Activated CD4-positive, alpha-beta memory T cell treated with anti-CD3 and anti-CD28 coated beads, Interleukin-2, amount 10 ng/mL, durations not matched to agents 7 days and 5 days (primary cell): ENCODE measurements around the gene ZNF337. TPM values are rescaled to one million over a fixed set of nuclear protein-coding genes. Genes with fewer than 3 reads are reported as not detected.
"Not testable (repeated sequence)": the region's sequence is repeated elsewhere in the genome, so short reads cannot be mapped to it uniquely, and the experiment has no call there.

ENCODE experiments used
- CTCF ChIA-PET: fragments of 350-600 bp; sonication (Branson Sonifier 250); formaldehyde crosslinking; loops from one replicate; lab custom pipeline; 2021; ENCODE audit warnings: antibody characterized with exemption, inconsistent platforms; lab: Charles Lee
- POLR2A ChIA-PET: fragments of 350-600 bp; sonication (Branson Sonifier 250); formaldehyde crosslinking; loops from one replicate; lab custom pipeline; 2021; ENCODE audit warnings: antibody characterized with exemption; lab: Charles Lee
- DNase-seq: peaks from one replicate; pipeline ENCODE4 v3.0.0-alpha.2; 2020
- H3K27ac Mint-ChIP-seq: one replicate; pipeline ENCODE4 v1.8.0; 2021; ENCODE audit warnings: mild to moderate bottlenecking, mixed read lengths
- H3K27me3 Mint-ChIP-seq: one replicate; pipeline ENCODE4 v1.8.0; 2021; ENCODE audit warnings: mixed read lengths
- H3K36me3 Mint-ChIP-seq: one replicate; pipeline ENCODE4 v1.8.0; 2021; ENCODE audit warnings: low read depth, mixed read lengths
- H3K4me1 Mint-ChIP-seq: one replicate; pipeline ENCODE4 v1.8.0; 2021; ENCODE audit warnings: mixed read lengths
- H3K4me3 Mint-ChIP-seq: one replicate; pipeline ENCODE4 v1.8.0; 2021; ENCODE audit warnings: mild to moderate bottlenecking, mixed read lengths
- H3K9me3 Mint-ChIP-seq: one replicate; pipeline ENCODE4 v1.8.0; 2021; ENCODE audit warnings: mixed read lengths
- total RNA-seq, 2 experiments: library from RNA; stranded (reverse); gene quantifications; one replicate each; pipeline ENCODE4 v1.2.3, GENCODE V29; 2021

Gene ZNF337
- total RNA-seq, 2 experiments from 2014 or later = 16.6 to 17.1 TPM

DNA sequence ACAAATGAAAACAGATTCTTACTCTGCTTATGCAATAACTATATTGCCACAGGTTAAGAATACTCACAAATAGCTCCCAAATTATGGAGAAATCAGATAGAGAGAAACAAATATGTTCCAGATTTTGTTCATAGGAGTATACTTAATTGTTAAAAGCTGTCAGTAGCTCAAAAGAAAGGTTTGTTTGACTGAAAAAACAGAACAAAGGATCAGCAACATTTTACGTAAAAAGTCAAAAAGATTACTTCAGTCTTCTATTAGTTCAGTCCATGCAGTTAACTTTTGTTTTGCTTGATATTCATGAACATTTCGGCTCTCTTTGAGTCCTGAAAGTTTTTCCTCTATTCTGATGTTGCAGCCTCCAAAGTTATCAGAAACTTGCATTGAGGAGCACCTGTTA lies 59.4 kb downstream of the ZNF337 start:
- ChIA-PET POLR2A (no interaction called here), CTCF (no interaction called here)
- no peak overlapping the region for H3K27ac Mint-ChIP-seq
- no peak for DNase-seq
- H3K36me3 Mint-ChIP-seq = peaks cover 44% of the 10 kb centered on the region
- peaks cover 17% of the 10 kb centered on the region for H3K9me3 Mint-ChIP-seq
- H3K4me3 Mint-ChIP-seq = no peak overlapping the region
- peaks cover 4% of the 10 kb centered on the region for H3K4me1 Mint-ChIP-seq
- no peaks in the 10 kb centered on the region for H3K27me3 Mint-ChIP-seq

DNA sequence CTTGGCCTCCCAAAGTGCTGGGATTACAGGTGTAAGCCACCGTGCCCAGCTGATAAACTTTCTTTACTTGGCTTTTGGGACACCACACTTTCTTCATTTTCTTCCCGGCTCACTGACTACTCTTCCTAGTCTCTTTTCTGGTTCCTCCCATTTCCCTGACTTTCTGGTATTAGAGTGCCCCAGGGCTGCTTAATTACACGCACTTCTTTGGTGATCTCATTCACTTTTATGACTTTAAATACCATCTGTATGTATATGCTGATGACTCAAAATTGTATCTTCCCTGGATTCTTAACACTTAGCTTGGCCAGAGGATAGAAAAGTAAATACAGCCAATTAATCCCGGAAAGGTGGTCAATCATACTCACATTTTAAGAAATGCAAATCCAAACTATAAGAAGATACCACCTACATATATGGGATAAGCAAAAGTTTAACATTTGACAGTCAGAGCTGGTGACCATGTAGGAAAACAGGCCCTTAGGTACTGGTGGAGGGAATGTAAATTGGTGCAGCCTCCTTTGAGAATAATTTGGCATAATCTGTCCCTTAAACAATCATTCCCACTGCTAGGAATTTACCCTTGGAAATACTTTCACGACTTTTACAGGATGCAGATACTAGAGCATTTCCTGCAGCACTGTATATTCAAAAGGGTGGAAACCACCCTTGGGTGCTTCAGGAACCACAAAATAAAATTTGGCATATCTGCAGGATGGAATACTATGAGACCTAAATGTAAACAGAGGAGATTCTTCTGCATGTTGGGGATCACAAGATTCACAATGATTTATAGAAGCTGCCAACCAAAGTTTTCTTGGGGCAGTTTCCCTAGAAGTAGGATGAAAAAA lies 63.5 kb downstream of the ZNF337 start:
- ChIA-PET POLR2A (interaction anchor here (0.8 kb wide), 1 partner anchor 242 kb away, joined by 3 read pairs; no protein-coding TSS in a partner anchor), CTCF (no interaction called here)
- peaks cover 29% of the 10 kb centered on the region for H3K9me3 Mint-ChIP-seq

DNA sequence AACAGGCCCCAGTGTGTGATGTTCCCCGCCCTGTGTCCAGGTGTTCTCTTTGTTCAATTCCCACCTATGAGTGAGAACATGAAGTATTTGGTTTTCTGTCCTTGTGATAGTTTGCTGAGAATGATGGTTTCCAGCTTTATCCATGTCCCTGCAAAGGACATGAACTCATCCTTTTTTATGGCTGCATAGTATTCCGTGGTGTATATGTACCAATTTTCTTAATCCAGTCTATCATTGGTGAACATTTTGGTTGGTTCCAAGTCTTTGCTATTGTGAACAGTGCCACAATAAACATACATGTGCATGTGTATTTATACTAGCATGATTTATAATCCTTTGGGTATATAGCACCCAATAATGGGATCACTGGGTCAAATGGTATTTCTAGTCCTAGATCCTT lies 66.0 kb downstream of the ZNF337 start:
- peaks cover 41% of the 10 kb centered on the region for H3K36me3 Mint-ChIP-seq
- H3K27me3 Mint-ChIP-seq, DNase-seq, CTCF ChIA-PET, H3K4me1 Mint-ChIP-seq, H3K27ac Mint-ChIP-seq, POLR2A ChIA-PET, H3K4me3 Mint-ChIP-seq: not testable (repeated sequence)
- peaks cover 28% of the 10 kb centered on the region for H3K9me3 Mint-ChIP-seq

More for the DNA sequence above, 63.5 kb downstream of the ZNF337 start:
- no peaks in the 10 kb centered on the region for H3K27me3 Mint-ChIP-seq
- H3K4me1 Mint-ChIP-seq = peaks cover 8% of the 10 kb centered on the region
- peaks cover 51% of the 10 kb centered on the region for H3K36me3 Mint-ChIP-seq
- no peak overlapping the region for H3K4me3 Mint-ChIP-seq
- no peak for DNase-seq
- no peak overlapping the region for H3K27ac Mint-ChIP-seq

DNA sequence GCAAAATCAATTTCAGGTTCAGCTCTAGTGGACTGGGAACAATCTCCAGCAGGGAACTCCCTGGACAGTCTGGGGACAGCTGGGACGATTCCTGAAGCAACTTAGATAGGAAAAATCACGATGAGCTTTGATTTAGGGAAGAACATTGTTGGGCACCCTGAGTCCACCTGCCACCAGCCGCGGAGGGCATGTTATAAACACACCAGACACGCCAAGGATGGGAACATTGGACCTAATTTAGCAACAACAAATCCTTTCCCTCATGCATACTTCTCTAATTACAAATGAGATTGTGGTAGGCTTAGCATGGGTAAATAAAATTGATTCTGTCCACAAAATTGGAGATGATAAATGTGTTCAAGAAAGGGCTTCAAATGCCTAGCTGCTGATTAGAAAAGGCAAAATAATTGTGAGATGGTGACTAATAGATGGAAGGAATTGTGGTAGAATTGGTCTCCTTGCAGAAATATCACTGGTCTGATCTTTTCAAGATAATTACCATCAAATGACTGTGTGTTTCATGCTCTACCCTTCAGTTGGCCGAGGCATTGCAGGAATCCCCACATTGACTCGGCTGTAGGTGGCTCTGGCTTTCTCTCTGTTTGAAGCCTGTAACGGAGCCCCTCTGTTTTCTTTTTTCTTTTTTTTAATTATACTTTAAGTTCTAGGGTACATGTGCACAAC lies 66.7 kb downstream of the ZNF337 start:
- Mint-ChIP-seq H3K36me3 (peaks cover 36% of the 10 kb centered on the region), H3K4me1 (peaks cover 10% of the 10 kb centered on the region), H3K4me3 (no peak overlapping the region), H3K9me3 (peaks cover 24% of the 10 kb centered on the region), H3K27ac (no peak overlapping the region), H3K27me3 (no peaks in the 10 kb centered on the region)
- DNase-seq = no peak
- POLR2A ChIA-PET = no interaction called here
- CTCF ChIA-PET = no interaction called here

DNA sequence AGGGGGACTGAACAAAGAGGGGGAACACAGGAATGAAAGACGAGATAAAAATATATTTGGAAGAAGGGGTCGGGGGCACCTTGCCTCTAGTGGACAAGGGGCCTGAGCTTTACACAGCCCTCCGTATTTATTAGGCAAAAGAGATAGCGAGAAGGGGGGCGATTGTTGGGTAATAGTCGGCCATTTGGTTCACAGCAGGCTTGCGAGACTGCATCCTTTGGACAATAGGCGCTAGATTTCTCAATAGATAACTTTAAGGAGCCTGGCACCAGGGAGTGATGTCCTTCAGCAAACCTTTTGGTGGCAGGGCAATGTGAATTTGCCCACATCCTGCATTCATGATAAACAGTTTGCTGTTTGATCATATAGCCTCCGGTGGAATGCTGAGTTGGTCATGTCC lies 69.9 kb downstream of the ZNF337 start:
- POLR2A ChIA-PET = no interaction called here
- no peaks in the 10 kb centered on the region for H3K27me3 Mint-ChIP-seq
- no peak for DNase-seq
- CTCF ChIA-PET = no interaction called here
- peaks cover 21% of the 10 kb centered on the region for H3K9me3 Mint-ChIP-seq
- peaks cover 24% of the 10 kb centered on the region for H3K36me3 Mint-ChIP-seq
- H3K4me3 Mint-ChIP-seq = no peak overlapping the region
- no peak overlapping the region for H3K27ac Mint-ChIP-seq
- peaks cover 25% of the 10 kb centered on the region for H3K4me1 Mint-ChIP-seq

DNA sequence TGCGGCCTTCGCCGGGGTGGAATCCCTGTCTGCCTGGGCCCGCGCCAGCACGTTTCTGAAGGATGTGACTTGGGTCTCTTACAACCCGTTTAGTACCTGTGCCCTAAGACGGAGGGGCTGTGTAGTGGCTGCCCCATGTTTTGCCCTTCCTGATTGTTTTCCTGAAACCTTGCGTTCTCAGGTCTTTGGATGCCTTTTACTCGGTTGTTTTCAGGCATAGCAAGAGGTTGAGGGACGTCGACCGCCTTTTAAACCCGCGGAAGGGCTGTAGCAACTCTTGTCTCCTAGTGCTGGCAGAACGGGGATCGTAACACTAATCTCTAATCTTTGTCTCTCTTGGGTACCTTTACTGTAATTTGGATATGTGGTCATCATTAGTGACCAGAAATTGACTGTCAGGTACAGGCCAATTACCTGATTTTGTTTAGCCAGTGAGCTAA lies 72.1 kb downstream of the ZNF337 start:
- CTCF ChIA-PET = no interaction called here
- H3K27ac Mint-ChIP-seq = peak overlapping the region; percentile 92
- POLR2A ChIA-PET = no interaction called here

More for the DNA sequence above, 72.1 kb downstream of the ZNF337 start:
- peak overlapping the region; percentile 84 for H3K4me3 Mint-ChIP-seq
- no peaks in the 10 kb centered on the region for H3K27me3 Mint-ChIP-seq
- H3K36me3 Mint-ChIP-seq = peaks cover 22% of the 10 kb centered on the region
- DNase-seq = no peak
- H3K9me3 Mint-ChIP-seq = peaks cover 10% of the 10 kb centered on the region
- peaks cover 24% of the 10 kb centered on the region for H3K4me1 Mint-ChIP-seq

Other genes with a start within 250 kb of the ZNF337 start
- 1 to 10 TPM; 2.5 to 2.8 TPM for gene NINL, start 111.3 kb downstream of the ZNF337 start, total RNA-seq
- 1 to 10 TPM; 5.2 to 5.5 TPM for gene NANP, start 72.8 kb downstream of the ZNF337 start, total RNA-seq